GM06990 (cell line): Measurements from ENCODE around the gene NR4A1.

Source experiments
- DNase-seq: peaks from one replicate; pipeline ENCODE4 v3.0.0-alpha.2; 2011; ENCODE audit not compliant: insufficient read length; ENCODE audit errors: extremely low read depth
- H3K27me3 ChIP-seq: replicated peaks from 2 replicates; pipeline ENCODE4 v1.6.0; 2011; ENCODE audit warnings: low read length; ENCODE audit not compliant: control insufficient read depth, insufficient read depth
- H3K36me3 ChIP-seq: 2 replicates; pipeline ENCODE4 v1.5.1; 2011; ENCODE audit warnings: low read length; ENCODE audit not compliant: control insufficient read depth, insufficient read depth
- H3K4me3 ChIP-seq: replicated peaks from 2 replicates; pipeline ENCODE4 v1.5.1; 2011; ENCODE audit warnings: low read depth, mild to moderate bottlenecking, control low read depth, low read length
- TF ChIP-seq, protein P1 (sequence below): IDR thresholded peaks from 2 replicates; pipeline ENCODE4 v1.5.1; 2011; ENCODE audit warnings: low read length, control low read depth, mild to moderate bottlenecking, inconsistent platforms; ENCODE audit not compliant: insufficient read depth, poor library complexity, severe bottlenecking

The NR4A1 gene

DNA sequence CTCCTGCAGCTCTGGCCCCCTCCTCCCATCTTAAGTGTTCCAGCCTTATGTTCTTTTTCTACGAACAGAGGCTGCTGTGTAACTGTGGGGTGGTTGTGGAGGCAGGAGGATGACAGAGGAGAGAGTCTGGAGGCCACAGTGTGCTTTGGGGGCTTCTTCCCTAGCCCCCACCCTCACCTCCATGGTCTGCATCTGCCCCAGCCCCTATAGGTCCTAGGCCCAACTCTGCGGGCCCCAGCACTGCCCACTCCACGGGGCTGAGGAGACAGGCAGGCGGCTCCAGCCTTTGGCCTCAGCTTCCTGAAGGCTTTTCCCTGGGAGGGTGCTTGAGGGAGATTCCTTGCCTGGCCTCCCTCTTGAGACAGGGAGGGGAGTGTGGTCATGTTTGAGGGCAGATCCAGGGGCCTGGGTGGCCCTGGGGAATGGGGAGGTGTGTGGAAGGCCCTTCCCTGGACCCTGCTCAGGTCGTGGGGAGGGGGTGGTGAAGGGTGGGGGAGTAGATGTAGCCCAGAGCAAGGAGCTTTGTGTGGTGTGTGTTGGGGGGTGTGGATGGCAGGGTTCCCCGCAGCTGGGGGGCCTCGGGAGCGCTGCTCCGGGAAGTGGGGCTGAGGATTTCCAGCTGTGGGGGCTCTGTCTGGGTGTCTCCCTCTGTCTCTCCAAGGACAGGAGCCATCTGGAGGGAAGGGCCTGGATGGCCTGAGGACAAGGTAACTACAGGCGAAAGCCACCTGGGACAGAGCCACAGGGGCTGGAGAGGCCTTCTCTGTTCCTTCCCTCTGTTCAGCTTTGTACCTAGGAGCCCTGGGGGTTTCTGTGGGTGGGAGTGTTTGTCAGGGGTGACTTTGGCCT is 29.4 kb downstream of the NR4A1 start:
- no peak for DNase-seq
- Histone ChIP-seq H3K27me3 (no peaks in the 10 kb centered on the region), H3K4me3 (no peak overlapping the region), H3K36me3 (peaks cover 8% of the 10 kb centered on the region)
- TF ChIP-seq, protein P1, sequence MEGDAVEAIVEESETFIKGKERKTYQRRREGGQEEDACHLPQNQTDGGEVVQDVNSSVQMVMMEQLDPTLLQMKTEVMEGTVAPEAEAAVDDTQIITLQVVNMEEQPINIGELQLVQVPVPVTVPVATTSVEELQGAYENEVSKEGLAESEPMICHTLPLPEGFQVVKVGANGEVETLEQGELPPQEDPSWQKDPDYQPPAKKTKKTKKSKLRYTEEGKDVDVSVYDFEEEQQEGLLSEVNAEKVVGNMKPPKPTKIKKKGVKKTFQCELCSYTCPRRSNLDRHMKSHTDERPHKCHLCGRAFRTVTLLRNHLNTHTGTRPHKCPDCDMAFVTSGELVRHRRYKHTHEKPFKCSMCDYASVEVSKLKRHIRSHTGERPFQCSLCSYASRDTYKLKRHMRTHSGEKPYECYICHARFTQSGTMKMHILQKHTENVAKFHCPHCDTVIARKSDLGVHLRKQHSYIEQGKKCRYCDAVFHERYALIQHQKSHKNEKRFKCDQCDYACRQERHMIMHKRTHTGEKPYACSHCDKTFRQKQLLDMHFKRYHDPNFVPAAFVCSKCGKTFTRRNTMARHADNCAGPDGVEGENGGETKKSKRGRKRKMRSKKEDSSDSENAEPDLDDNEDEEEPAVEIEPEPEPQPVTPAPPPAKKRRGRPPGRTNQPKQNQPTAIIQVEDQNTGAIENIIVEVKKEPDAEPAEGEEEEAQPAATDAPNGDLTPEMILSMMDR, result no peak

DNA sequence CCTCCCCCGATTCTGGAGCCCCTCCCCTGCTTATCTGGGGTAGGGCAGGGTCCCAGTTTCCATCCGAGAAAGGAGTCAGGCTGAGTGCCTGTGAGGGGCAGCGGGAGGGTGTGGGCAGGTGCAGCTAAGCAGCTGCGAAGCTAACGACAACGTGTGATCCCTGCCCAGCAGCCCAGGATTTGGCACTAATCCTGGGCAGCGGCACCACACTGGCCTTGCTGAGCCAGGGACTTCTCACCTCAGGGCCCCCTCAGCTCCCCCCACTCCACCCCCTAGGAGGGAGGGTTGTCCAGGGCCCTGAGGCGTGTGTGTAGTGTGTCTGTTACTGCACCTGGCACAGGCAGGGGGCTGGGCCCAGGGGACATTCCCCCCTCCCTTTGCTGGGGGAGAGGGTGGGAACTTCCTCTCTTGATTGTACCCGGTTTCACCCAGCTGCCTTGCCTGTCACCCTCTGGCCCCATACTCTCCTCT is 30.1 kb downstream of the NR4A1 start:
- Histone ChIP-seq H3K36me3 (peaks cover 6% of the 10 kb centered on the region), H3K4me3 (no peak overlapping the region), H3K27me3 (no peaks in the 10 kb centered on the region)
- DNase-seq, result peak; percentile 61
- TF ChIP-seq, protein P1, result no peak

DNA sequence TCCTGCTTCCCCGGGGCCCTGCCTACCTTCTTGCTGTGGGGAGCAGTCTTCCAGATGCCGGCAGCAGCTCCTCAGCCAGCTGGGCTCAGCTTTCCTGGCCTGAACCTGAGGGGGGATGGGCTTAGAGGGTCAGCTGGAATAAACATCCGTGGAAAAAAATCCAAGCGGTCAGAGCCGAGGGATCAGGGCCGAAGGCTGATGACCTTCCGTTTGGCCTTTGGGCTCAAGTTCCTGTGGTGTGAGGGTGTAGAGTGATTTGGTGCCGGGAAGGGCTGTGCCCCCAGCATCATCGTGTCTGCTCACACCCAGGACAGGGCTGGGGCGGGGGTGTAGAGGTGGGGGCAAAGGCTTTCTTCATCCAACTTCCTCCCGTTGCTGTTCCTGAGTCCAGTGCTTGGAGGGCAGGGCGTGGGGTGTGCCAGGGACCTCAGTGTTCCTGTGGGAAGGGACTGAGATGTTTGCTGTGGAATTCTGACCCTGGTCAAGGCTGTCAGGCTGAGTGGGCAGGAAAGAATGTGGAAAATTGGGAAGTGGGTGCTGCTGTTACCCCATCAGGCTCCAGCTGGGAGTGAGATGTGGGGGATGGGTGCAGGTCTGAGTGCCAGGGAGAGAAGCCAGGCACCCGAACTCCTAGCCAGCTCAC is 30.9 kb downstream of the NR4A1 start:
- TF ChIP-seq, protein P1, result no peak
- no peak for DNase-seq
- Histone ChIP-seq H3K27me3 (no peaks in the 10 kb centered on the region), H3K36me3 (peaks cover under 1% of the 10 kb centered on the region), H3K4me3 (no peak overlapping the region)

DNA sequence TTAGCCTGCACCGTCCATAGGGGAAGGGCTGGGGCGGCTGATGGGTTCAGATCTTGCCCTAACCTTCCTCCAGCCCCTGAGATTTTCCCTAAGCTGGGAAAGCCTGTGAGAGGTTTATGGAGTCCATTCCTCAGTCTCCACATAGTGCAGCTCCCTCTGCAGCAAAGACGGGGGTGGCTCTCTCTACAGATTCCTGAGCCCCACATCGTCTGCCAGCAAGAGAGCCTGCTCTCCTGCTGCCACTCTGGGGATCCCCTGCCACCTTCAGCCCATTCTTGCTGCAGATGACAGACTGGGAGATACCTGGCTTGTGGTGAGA is 31.4 kb downstream of the NR4A1 start:
- TF ChIP-seq, protein P1, result no peak
- no peak for DNase-seq
- no peaks in the 10 kb centered on the region; the same call in none of the 2 replicates for H3K36me3 ChIP-seq
- H3K27me3 ChIP-seq, result no peaks in the 10 kb centered on the region
- no peak overlapping the region for H3K4me3 ChIP-seq

DNA sequence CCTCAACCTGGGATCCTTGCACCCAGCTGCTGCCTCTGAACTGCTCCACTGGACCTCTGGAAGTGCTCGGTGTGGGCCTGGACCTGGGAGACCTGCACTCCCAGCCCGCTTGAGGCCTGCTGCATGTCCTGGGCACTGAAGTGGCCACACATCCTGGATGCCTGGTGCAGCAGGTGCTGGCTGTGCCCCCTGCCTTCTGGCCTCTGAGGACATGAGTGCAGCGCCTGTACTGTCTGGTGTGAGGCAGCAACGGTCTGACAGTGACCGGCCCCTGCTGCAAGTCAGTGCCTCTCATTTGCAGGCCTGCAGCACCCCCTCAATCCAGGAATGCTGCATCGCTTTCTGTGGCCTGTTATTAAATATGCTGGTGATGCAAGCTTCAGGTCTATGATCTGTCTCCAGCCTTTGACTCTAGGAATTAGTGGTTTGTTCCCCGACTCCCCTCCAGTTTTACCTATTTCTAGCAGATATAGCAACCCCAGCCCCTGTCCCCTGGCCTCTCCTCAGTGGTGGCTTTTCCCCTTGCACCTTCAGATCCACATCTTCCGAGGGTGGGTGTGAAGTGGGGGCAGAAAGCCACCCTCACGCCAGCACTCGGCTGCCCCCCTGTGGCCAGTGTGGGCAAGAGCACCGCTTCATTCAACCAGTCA is 31.9 kb downstream of the NR4A1 start:
- H3K4me3 ChIP-seq, result no peak overlapping the region
- no peaks in the 10 kb centered on the region; the same call in none of the 2 replicates for H3K36me3 ChIP-seq
- peak; percentile 49 for DNase-seq
- TF ChIP-seq, protein P1, result peak; percentile 97
- H3K27me3 ChIP-seq, result no peaks in the 10 kb centered on the region
